GM23338 (cell line): ENCODE results near the gene UBN1. TPM values are rescaled to one million over a fixed set of nuclear protein-coding genes. Genes with fewer than 3 reads are reported as not detected.

Experiments used
- ATAC-seq: fragments of 200-7000 bp; cut with Tn5 transposase; 3 replicates; pipeline ENCODE4 v1.9.1; 2020
- DNase-seq: peaks from one replicate; pipeline ENCODE4 v3.0.0-alpha.2; 2015; ENCODE audit warnings: low spot score
- H2AFZ ChIP-seq: fragments of 200-600 bp; sonication (generic); 2 replicates; pipeline ENCODE4 v1.8.0; 2016; ENCODE audit warnings: antibody characterized with exemption, mild to moderate bottlenecking, moderate library complexity
- H3F3A ChIP-seq: fragments of 200-600 bp; sonication (generic); replicated peaks from 2 replicates; pipeline ENCODE4 v1.8.0; 2017; ENCODE audit warnings: antibody characterized with exemption, mixed run types, low read depth
- H3K27ac ChIP-seq: fragments of 200-600 bp; sonication (generic); 2 replicates; pipeline ENCODE4 v1.6.1; 2016; ENCODE audit warnings: low read depth
- H3K27me3 ChIP-seq: fragments of 200-600 bp; sonication (generic); 2 replicates; pipeline ENCODE4 v1.8.0; 2016; ENCODE audit warnings: mild to moderate bottlenecking, mixed run types, moderate library complexity; ENCODE audit not compliant: insufficient read depth
- H3K36me3 ChIP-seq: fragments of 200-600 bp; sonication (generic); 2 replicates; pipeline ENCODE4 v1.8.0; 2016; ENCODE audit warnings: mild to moderate bottlenecking; ENCODE audit not compliant: insufficient read depth
- H3K4me1 ChIP-seq: fragments of 200-600 bp; sonication (generic); 2 replicates; pipeline ENCODE4 v1.8.0; 2016; ENCODE audit warnings: mild to moderate bottlenecking, moderate library complexity; ENCODE audit not compliant: insufficient read depth
- H3K4me2 ChIP-seq: fragments of 200-600 bp; sonication (generic); 2 replicates; pipeline ENCODE4 v1.7.1; 2017; ENCODE audit warnings: mixed run types
- H3K4me3 ChIP-seq: fragments of 200-600 bp; sonication (generic); 2 replicates; pipeline ENCODE4 v1.6.1; 2016; ENCODE audit warnings: mixed run types
- H3K79me2 ChIP-seq: fragments of 200-600 bp; sonication (generic); replicated peaks from 2 replicates; pipeline ENCODE4 v1.8.0; 2017; ENCODE audit warnings: mild to moderate bottlenecking; ENCODE audit not compliant: insufficient read depth
- H3K9me2 ChIP-seq: fragments of 200-600 bp; sonication (generic); 2 replicates; pipeline ENCODE4 v1.8.0; 2017; ENCODE audit not compliant: insufficient read depth
- H4K20me1 ChIP-seq: fragments of 200-600 bp; sonication (generic); replicated peaks from 2 replicates; pipeline ENCODE4 v1.8.0; 2017; ENCODE audit warnings: mild to moderate bottlenecking; ENCODE audit not compliant: insufficient read depth
- H3K27ac Mint-ChIP-seq: 2 replicates; pipeline ENCODE4 v1.8.0; 2020; ENCODE audit warnings: inconsistent platforms, mild to moderate bottlenecking, moderate library complexity, mixed read lengths
- H3K27me3 Mint-ChIP-seq: 3 replicates; pipeline ENCODE4 v1.8.0; 2022; ENCODE audit warnings: low read depth, mild to moderate bottlenecking, moderate library complexity, mixed read lengths, inconsistent platforms; ENCODE audit not compliant: insufficient read depth, poor library complexity
- H3K36me3 Mint-ChIP-seq: 3 replicates; pipeline ENCODE4 v1.8.0; 2021; ENCODE audit warnings: low read depth, mild to moderate bottlenecking, inconsistent platforms, moderate library complexity, mixed read lengths
- H3K4me1 Mint-ChIP-seq: 3 replicates; pipeline ENCODE4 v1.8.0; 2020; ENCODE audit warnings: mild to moderate bottlenecking, inconsistent platforms, mixed read lengths
- H3K4me3 Mint-ChIP-seq: 3 replicates; pipeline ENCODE4 v1.8.0; 2021; ENCODE audit warnings: moderate library complexity, mild to moderate bottlenecking, inconsistent platforms, mixed read lengths
- H3K9me3 Mint-ChIP-seq: 3 replicates; pipeline ENCODE4 v1.8.0; 2020; ENCODE audit warnings: moderate library complexity, mild to moderate bottlenecking, inconsistent platforms, mixed read lengths
- CREB1 ChIP-seq: fragments of 250-450 bp; sonication (Bioruptor Pico); IDR thresholded peaks from 2 replicates; pipeline ENCODE4 v1.5.0; 2020; ENCODE audit warnings: low read depth, mild to moderate bottlenecking, moderate library complexity
- EZH2 ChIP-seq: fragments of 200-600 bp; sonication (generic); IDR thresholded peaks from one replicate; pipeline ENCODE4 v1.8.0; 2017; ENCODE audit warnings: antibody characterized with exemption, mild to moderate bottlenecking, low read depth; ENCODE audit not compliant: unreplicated experiment
- EZH2phosphoT487 ChIP-seq: fragments of 200-600 bp; sonication (generic); IDR thresholded peaks from one replicate; pipeline ENCODE4 v1.8.1; 2018; ENCODE audit warnings: antibody characterized with exemption; ENCODE audit not compliant: unreplicated experiment
- JUNB ChIP-seq: IDR thresholded peaks from one replicate; pipeline ENCODE4 v1.6.1; 2016; ENCODE audit warnings: antibody characterized with exemption; ENCODE audit not compliant: unreplicated experiment
- NANOG ChIP-seq: IDR thresholded peaks from 2 replicates; pipeline ENCODE4 v1.6.1; 2016; ENCODE audit warnings: antibody characterized with exemption, borderline replicate concordance
- POLR2AphosphoS5 ChIP-seq: IDR thresholded peaks from 2 replicates; pipeline ENCODE4 v1.6.1; 2016; ENCODE audit warnings: antibody characterized with exemption, low read depth
- STAT1 ChIP-seq: IDR thresholded peaks from one replicate; pipeline ENCODE4 v1.6.1; 2016; ENCODE audit warnings: antibody characterized with exemption; ENCODE audit not compliant: unreplicated experiment
- ZNF114 ChIP-seq: fragments of 250-450 bp; sonication (Bioruptor Pico); IDR thresholded peaks from 2 replicates; pipeline ENCODE4 v1.5.0; 2020; ENCODE audit warnings: mild to moderate bottlenecking, moderate library complexity
- ZNF331 ChIP-seq: fragments of 250-450 bp; sonication (Bioruptor Pico); IDR thresholded peaks from 2 replicates; pipeline ENCODE4 v1.5.0; 2020; ENCODE audit warnings: low read depth, mild to moderate bottlenecking, moderate library complexity
- polyA plus RNA-seq: library from polyadenylated mRNA; unstranded; fragments of >200 nt; fragmentation: Nextera tagmentation; extraction: Ambion mirVana; gene quantifications from 2 replicates; pipeline ENCODE4 v1.2.1, GENCODE V29; 2016
- total RNA-seq: library from RNA; depleted of rRNA; stranded (reverse); fragments of >200 nt; shearing (Covaris generic); gene quantifications from 2 replicates; pipeline ENCODE4 v1.2.3, GENCODE V29; 2014
- TF ChIP-seq, protein P1 (sequence below), 2 experiments: fragments of 200-600 bp in 1 of 2; sonication (generic) in 1 of 2; conservative IDR thresholded peaks; 2 replicates each; pipeline versions ENCODE4 v1.5.1 to v1.6.1; 2016 to 2017; ENCODE audit warnings: antibody characterized with exemption in 2 of 2, low read depth in 2 of 2, mild to moderate bottlenecking in 2 of 2, moderate library complexity in 1 of 2
- TF ChIP-seq, protein P2 (sequence below): IDR thresholded peaks from one replicate; pipeline ENCODE4 v1.6.1; 2018; ENCODE audit warnings: antibody characterized with exemption; ENCODE audit not compliant: unreplicated experiment
- TF ChIP-seq, protein P3 (sequence below): fragments of 250-450 bp; sonication (Bioruptor Pico); IDR thresholded peaks from 2 replicates; pipeline ENCODE4 v1.5.0; 2020; ENCODE audit warnings: mild to moderate bottlenecking, moderate library complexity
- TF ChIP-seq, protein P4 (sequence below): IDR thresholded peaks from 2 replicates; pipeline ENCODE4 v1.6.1; 2016; ENCODE audit warnings: antibody characterized with exemption

Gene UBN1
- total and polyA plus RNA-seq, 2 experiments from 2014 or later = 18.3 to 46.8 TPM

DNA sequence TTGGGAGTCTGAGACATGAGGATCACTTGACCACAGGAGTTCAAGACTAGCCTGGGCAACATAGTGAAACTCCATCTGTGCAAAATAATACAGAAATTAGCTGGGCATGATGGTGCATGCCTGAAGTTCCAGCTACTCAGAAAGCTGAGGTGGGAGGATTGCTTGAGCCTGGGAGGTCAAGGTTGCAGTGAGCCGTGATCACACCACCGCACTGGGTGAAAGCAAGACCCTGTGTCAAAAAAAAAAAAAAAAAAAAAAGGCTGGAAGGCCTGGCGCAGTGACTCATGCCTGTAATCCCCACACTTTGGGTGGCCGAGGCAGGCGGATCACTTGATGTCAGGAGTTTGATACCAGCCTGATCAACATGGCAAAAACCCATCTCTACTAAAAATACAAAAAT lies 8.1 kb downstream of the UBN1 start:
- Histone ChIP-seq H3K4me1 (no peaks in the 10 kb centered on the region), H2AFZ (no peak overlapping the region), H3K4me2 (no peak overlapping the region), H3K27me3 (no peaks in the 10 kb centered on the region), H3K36me3 (peaks cover 38% of the 10 kb centered on the region), H3K27ac (no peak overlapping the region), H3K9me2 (no peaks in the 10 kb centered on the region), H3K4me3 (no peak overlapping the region), H4K20me1 (peaks cover 19% of the 10 kb centered on the region), H3K79me2 (peaks cover 39% of the 10 kb centered on the region), H3F3A (0 out of 2 replicates have a peak, but pooled peaks cover 2% of the 10 kb centered on the region)
- Mint-ChIP-seq H3K36me3 (peaks cover 63% of the 10 kb centered on the region), H3K9me3 (no peaks in the 10 kb centered on the region), H3K4me1 (peaks cover 7% of the 10 kb centered on the region; the same call in 2 of the 3 replicates), H3K4me3 (no peak overlapping the region), H3K27me3 (peaks cover 5% of the 10 kb centered on the region), H3K27ac (no peak overlapping the region)
- ATAC-seq (no peak), DNase-seq (no peak)
- TF ChIP-seq ZNF331 (CRISPR knock-in tag) (no peak), JUNB (no peak), EZH2 (no peak), EZH2phosphoT487 (no peak), ZNF114 (CRISPR knock-in tag) (no peak), POLR2AphosphoS5 (no peak), CREB1 (CRISPR knock-in tag) (no peak), NANOG (no peak), STAT1 (no peak)
- TF ChIP-seq, protein P1, sequence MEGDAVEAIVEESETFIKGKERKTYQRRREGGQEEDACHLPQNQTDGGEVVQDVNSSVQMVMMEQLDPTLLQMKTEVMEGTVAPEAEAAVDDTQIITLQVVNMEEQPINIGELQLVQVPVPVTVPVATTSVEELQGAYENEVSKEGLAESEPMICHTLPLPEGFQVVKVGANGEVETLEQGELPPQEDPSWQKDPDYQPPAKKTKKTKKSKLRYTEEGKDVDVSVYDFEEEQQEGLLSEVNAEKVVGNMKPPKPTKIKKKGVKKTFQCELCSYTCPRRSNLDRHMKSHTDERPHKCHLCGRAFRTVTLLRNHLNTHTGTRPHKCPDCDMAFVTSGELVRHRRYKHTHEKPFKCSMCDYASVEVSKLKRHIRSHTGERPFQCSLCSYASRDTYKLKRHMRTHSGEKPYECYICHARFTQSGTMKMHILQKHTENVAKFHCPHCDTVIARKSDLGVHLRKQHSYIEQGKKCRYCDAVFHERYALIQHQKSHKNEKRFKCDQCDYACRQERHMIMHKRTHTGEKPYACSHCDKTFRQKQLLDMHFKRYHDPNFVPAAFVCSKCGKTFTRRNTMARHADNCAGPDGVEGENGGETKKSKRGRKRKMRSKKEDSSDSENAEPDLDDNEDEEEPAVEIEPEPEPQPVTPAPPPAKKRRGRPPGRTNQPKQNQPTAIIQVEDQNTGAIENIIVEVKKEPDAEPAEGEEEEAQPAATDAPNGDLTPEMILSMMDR (conservative IDR thresholded peaks at IDR 0.05; ENCODE audit: low read depth in 2 of 2) = no peak
- TF ChIP-seq, protein P2, sequence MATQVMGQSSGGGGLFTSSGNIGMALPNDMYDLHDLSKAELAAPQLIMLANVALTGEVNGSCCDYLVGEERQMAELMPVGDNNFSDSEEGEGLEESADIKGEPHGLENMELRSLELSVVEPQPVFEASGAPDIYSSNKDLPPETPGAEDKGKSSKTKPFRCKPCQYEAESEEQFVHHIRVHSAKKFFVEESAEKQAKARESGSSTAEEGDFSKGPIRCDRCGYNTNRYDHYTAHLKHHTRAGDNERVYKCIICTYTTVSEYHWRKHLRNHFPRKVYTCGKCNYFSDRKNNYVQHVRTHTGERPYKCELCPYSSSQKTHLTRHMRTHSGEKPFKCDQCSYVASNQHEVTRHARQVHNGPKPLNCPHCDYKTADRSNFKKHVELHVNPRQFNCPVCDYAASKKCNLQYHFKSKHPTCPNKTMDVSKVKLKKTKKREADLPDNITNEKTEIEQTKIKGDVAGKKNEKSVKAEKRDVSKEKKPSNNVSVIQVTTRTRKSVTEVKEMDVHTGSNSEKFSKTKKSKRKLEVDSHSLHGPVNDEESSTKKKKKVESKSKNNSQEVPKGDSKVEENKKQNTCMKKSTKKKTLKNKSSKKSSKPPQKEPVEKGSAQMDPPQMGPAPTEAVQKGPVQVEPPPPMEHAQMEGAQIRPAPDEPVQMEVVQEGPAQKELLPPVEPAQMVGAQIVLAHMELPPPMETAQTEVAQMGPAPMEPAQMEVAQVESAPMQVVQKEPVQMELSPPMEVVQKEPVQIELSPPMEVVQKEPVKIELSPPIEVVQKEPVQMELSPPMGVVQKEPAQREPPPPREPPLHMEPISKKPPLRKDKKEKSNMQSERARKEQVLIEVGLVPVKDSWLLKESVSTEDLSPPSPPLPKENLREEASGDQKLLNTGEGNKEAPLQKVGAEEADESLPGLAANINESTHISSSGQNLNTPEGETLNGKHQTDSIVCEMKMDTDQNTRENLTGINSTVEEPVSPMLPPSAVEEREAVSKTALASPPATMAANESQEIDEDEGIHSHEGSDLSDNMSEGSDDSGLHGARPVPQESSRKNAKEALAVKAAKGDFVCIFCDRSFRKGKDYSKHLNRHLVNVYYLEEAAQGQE = no peak
- TF ChIP-seq, protein P3, sequence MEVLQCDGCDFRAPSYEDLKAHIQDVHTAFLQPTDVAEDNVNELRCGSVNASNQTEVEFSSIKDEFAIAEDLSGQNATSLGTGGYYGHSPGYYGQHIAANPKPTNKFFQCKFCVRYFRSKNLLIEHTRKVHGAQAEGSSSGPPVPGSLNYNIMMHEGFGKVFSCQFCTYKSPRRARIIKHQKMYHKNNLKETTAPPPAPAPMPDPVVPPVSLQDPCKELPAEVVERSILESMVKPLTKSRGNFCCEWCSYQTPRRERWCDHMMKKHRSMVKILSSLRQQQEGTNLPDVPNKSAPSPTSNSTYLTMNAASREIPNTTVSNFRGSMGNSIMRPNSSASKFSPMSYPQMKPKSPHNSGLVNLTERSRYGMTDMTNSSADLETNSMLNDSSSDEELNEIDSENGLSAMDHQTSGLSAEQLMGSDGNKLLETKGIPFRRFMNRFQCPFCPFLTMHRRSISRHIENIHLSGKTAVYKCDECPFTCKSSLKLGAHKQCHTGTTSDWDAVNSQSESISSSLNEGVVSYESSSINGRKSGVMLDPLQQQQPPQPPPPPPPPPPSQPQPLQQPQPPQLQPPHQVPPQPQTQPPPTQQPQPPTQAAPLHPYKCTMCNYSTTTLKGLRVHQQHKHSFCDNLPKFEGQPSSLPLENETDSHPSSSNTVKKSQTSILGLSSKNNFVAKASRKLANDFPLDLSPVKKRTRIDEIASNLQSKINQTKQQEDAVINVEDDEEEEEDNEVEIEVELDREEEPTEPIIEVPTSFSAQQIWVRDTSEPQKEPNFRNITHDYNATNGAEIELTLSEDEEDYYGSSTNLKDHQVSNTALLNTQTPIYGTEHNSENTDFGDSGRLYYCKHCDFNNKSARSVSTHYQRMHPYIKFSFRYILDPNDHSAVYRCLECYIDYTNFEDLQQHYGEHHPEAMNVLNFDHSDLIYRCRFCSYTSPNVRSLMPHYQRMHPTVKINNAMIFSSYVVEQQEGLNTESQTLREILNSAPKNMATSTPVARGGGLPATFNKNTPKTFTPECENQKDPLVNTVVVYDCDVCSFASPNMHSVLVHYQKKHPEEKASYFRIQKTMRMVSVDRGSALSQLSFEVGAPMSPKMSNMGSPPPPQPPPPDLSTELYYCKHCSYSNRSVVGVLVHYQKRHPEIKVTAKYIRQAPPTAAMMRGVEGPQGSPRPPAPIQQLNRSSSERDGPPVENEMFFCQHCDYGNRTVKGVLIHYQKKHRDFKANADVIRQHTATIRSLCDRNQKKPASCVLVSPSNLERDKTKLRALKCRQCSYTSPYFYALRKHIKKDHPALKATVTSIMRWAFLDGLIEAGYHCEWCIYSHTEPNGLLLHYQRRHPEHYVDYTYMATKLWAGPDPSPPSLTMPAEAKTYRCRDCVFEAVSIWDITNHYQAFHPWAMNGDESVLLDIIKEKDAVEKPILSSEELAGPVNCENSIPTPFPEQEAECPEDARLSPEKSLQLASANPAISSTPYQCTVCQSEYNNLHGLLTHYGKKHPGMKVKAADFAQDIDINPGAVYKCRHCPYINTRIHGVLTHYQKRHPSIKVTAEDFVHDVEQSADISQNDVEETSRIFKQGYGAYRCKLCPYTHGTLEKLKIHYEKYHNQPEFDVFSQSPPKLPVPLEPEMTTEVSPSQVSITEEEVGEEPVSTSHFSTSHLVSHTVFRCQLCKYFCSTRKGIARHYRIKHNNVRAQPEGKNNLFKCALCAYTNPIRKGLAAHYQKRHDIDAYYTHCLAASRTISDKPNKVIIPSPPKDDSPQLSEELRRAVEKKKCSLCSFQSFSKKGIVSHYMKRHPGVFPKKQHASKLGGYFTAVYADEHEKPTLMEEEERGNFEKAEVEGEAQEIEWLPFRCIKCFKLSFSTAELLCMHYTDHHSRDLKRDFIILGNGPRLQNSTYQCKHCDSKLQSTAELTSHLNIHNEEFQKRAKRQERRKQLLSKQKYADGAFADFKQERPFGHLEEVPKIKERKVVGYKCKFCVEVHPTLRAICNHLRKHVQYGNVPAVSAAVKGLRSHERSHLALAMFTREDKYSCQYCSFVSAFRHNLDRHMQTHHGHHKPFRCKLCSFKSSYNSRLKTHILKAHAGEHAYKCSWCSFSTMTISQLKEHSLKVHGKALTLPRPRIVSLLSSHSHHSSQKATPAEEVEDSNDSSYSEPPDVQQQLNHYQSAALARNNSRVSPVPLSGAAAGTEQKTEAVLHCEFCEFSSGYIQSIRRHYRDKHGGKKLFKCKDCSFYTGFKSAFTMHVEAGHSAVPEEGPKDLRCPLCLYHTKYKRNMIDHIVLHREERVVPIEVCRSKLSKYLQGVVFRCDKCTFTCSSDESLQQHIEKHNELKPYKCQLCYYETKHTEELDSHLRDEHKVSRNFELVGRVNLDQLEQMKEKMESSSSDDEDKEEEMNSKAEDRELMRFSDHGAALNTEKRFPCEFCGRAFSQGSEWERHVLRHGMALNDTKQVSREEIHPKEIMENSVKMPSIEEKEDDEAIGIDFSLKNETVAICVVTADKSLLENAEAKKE (CRISPR knock-in tag) = no peak
- TF ChIP-seq, protein P4, sequence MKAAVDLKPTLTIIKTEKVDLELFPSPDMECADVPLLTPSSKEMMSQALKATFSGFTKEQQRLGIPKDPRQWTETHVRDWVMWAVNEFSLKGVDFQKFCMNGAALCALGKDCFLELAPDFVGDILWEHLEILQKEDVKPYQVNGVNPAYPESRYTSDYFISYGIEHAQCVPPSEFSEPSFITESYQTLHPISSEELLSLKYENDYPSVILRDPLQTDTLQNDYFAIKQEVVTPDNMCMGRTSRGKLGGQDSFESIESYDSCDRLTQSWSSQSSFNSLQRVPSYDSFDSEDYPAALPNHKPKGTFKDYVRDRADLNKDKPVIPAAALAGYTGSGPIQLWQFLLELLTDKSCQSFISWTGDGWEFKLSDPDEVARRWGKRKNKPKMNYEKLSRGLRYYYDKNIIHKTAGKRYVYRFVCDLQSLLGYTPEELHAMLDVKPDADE = no peak
